ENCODE data around the gene SNX25.

DNA sequence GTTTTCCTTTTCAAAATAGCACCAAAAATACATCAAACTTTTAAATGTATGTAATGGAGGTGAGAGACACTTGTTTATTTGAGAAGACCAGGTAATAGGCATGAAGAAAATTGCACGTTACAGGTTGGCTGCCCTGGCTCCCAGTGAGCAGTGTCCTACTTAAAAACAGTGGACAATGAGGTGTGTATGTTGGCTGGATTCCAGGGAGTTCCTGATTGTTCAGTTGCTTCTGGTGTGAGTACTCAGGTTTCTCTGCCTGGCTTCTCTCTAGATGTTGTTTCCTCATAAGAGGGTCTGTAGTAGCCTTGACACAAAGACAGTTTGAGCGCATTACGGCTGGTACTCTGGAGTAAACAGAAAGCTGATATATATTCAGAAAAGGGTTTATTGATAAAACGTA lies 29.4 kb downstream of the SNX25 start:
- no peak for TF ChIP-seq CTCF (IDR thresholded peaks at IDR 0.05; ENCODE audit: low read depth, low read length, poor library complexity, severe bottlenecking)
- no peak for TF ChIP-seq EZH2phosphoT487 (IDR thresholded peaks at IDR 0.05; ENCODE audit: borderline replicate concordance, low read length)
